Breast epithelium (tissue), 3 donors: Measurements from ENCODE around the gene MEF2B.

Source experiments
- CTCF ChIP-seq, 3 donors: fragments of 450-650 bp; IDR thresholded peaks; one replicate each; pipeline ENCODE4 v1.5.1; 2016 to 2017; ENCODE audit warnings: antibody characterized with exemption in 3 of 3, mild to moderate bottlenecking in 3 of 3, moderate library complexity in 3 of 3
- POLR2A ChIP-seq: fragments of 450-650 bp; IDR thresholded peaks from one replicate; pipeline ENCODE4 v1.6.1; 2016; ENCODE audit warnings: antibody characterized with exemption, mild to moderate bottlenecking, moderate library complexity
- POLR2AphosphoS5 ChIP-seq, 3 donors: sonication (generic); formaldehyde crosslinking; IDR thresholded peaks; one replicate each; pipeline ENCODE4 v1.6.1; 2017; ENCODE audit warnings: antibody characterized with exemption in 3 of 3

- TF ChIP-seq CTCF (IDR thresholded peaks at IDR 0.05) (no peak), POLR2A (no peak), POLR2AphosphoS5 (IDR thresholded peaks at IDR 0.05) (no peak)
Observed at GRCh38 chr19:19191768-19192077, 21.7 kb upstream of the MEF2B start.
